GM13976 (cell line): ENCODE results near the gene SPOPL.

Source experiments
- DNase-seq: peaks from one replicate; pipeline ENCODE4 v3.0.0; 2012; ENCODE audit warnings: low spot score
- in situ Hi-C: fragments of 300-500 bp; cut with MboI; formaldehyde crosslinking; loops from one replicate; pipeline ENCODE4 v1.12.0; 2022; ENCODE audit warnings: low sequenced_read_pairs, mixed read lengths, inconsistent platforms; ENCODE audit not compliant: unreplicated experiment
- TF ChIP-seq, protein P1 (sequence below): IDR thresholded peaks from 2 replicates; pipeline ENCODE4 v1.5.1; 2012; ENCODE audit warnings: borderline replicate concordance, mild to moderate bottlenecking; ENCODE audit not compliant: insufficient read depth; ENCODE audit errors: extremely low read depth, missing control alignments, control extremely low read depth

The SPOPL gene

DNA sequence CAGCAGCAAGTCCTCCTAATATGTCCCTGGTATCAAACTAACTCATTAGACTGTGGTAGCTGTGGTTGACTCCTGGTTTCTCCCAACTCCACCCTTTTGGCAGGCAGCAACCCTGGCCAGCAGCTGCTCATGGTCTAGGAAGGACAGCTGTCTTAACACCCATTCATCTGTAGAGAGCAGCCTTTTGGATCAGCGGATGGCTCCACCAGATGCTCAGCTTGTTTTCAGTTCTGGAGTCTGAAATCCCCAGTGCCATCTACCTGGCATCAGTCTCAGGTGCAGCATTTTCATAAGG lies 100.5 kb downstream of the SPOPL start:
- in situ Hi-C loops, result no loop called here
- DNase-seq, result no peak
- TF ChIP-seq, protein P1, sequence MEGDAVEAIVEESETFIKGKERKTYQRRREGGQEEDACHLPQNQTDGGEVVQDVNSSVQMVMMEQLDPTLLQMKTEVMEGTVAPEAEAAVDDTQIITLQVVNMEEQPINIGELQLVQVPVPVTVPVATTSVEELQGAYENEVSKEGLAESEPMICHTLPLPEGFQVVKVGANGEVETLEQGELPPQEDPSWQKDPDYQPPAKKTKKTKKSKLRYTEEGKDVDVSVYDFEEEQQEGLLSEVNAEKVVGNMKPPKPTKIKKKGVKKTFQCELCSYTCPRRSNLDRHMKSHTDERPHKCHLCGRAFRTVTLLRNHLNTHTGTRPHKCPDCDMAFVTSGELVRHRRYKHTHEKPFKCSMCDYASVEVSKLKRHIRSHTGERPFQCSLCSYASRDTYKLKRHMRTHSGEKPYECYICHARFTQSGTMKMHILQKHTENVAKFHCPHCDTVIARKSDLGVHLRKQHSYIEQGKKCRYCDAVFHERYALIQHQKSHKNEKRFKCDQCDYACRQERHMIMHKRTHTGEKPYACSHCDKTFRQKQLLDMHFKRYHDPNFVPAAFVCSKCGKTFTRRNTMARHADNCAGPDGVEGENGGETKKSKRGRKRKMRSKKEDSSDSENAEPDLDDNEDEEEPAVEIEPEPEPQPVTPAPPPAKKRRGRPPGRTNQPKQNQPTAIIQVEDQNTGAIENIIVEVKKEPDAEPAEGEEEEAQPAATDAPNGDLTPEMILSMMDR, result no peak

DNA sequence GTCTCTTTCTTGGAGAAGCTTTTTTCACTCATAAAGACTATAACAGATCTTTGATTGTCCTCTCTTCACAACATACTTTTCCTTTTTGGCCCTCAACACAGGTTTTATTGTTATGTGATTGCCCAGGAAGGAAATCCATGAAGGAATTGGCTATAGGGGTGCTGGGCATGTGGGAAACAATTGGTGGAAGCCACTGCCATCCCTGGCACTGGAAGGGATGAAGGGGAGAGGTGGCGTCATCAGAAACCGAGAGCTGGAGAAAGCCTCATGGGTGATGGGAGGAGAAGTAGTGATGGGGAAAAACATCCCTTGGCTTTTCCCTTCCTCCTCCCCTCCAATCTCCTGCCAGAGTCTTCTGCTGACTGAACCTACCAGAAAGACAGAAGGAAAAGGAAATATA lies 106.2 kb downstream of the SPOPL start:
- in situ Hi-C loops, result no loop called here
- no peak for DNase-seq
- TF ChIP-seq, protein P1, result no peak

GRCh38 chr2:138609446-138609845 lies 107.9 kb downstream of the SPOPL start:
- TF ChIP-seq, protein P1, result no peak
- in situ Hi-C loops, result no loop called here
- DNase-seq, result no peak

- in situ Hi-C loops, result no loop called here
- no peak for DNase-seq
- TF ChIP-seq, protein P1, result no peak
Observed at GRCh38 chr2:138610201-138610953, 108.8 kb downstream of the SPOPL start.

- in situ Hi-C loops, result no loop called here
- TF ChIP-seq, protein P1, result no peak
- DNase-seq, result no peak
Observed at GRCh38 chr2:138615257-138615656, 113.7 kb downstream of the SPOPL start.

DNA sequence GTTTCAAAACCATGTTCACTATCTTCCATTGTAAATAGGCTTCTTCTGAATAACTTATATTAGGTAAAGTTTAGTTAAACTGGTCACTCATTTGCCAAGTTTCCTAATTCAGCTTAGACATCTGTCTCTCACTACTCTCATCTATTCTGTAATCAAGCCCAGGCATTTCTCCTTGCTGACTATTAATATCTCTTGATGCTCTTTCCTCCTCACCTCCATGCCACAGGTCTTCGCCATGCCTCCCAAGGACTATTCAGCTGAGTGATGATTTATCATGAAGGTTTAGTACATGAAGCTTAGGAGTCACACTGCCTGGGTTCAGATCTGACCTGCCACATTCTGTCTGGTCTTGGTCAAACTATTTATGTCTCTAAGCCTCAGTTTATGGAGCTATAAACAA lies 115.5 kb downstream of the SPOPL start:
- TF ChIP-seq, protein P1, result no peak
- in situ Hi-C loops, result no loop called here
- no peak for DNase-seq

DNA sequence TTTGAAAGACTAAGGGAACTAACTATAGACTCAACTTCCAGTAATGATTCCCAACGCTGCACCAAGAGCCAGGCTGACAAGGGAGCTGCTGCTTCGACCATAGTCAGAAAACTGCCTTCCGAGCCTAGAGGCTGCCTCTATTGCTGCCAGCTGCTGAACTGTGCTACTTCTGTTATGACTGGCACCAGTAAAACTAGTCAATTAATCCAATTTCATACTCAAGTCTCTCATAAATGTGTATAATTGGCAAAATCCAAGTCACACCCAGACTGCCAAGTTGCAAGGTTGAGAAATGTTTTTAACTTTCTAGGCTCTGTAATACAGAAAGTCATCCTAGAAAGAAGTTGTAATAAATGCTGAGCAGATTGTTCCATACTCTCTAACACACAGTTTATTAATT lies 117.4 kb downstream of the SPOPL start:
- DNase-seq, result no peak
- TF ChIP-seq, protein P1, result no peak
- in situ Hi-C loops, result no loop called here
